Mesenchymal stem cell (in vitro differentiated cells and primary cell): ENCODE results near the gene DNAH8.
A peak's percentile ranks its signal among the peaks of the same experiment; 100 is the strongest.

Experiments
- DNase-seq: peaks from one replicate; pipeline ENCODE4 v3.0.0-alpha.2; 2013
- H2AFZ ChIP-seq: one replicate; pipeline ENCODE4 v1.6.1; 2013; ENCODE audit warnings: low read depth, mild to moderate bottlenecking, control low read depth, inconsistent platforms, low read length, moderate library complexity
- H2AK5ac ChIP-seq: 2 replicates; pipeline ENCODE4 v1.6.1; 2013; ENCODE audit warnings: low read length, moderate library complexity, mild to moderate bottlenecking, inconsistent platforms; ENCODE audit not compliant: severe bottlenecking
- H2BK120ac ChIP-seq: one replicate; pipeline ENCODE4 v1.6.1; 2013; ENCODE audit warnings: low read depth, mild to moderate bottlenecking, inconsistent platforms, low read length, moderate library complexity
- H2BK12ac ChIP-seq, 2 experiments: one replicate each; pipeline ENCODE4 v1.6.1; 2013; ENCODE audit warnings: inconsistent platforms in 2 of 2, low read length in 2 of 2, mild to moderate bottlenecking in 2 of 2, moderate library complexity in 2 of 2, control low read depth in 1 of 2
- H2BK15ac ChIP-seq: one replicate; pipeline ENCODE4 v1.6.1; 2013; ENCODE audit warnings: mild to moderate bottlenecking, low read depth, inconsistent platforms; ENCODE audit not compliant: poor library complexity, severe bottlenecking
- H2BK5ac ChIP-seq: 2 replicates; pipeline ENCODE4 v1.6.1; 2013; ENCODE audit warnings: low read depth, mild to moderate bottlenecking, low read length, control low read depth, inconsistent platforms; ENCODE audit not compliant: poor library complexity, severe bottlenecking
- H3K14ac ChIP-seq, 2 experiments: one replicate each; pipeline ENCODE4 v1.6.1; 2013; ENCODE audit warnings: inconsistent platforms in 2 of 2, low read length in 2 of 2, control low read depth in 1 of 2, mild to moderate bottlenecking in 1 of 2, moderate library complexity in 1 of 2
- H3K18ac ChIP-seq, 2 experiments: one replicate each; pipeline ENCODE4 v1.6.1; 2013; ENCODE audit warnings: inconsistent platforms in 2 of 2, low read length in 2 of 2, control low read depth in 1 of 2, low read depth in 1 of 2, mild to moderate bottlenecking in 1 of 2
- H3K23ac ChIP-seq, 2 experiments: one replicate each; pipeline ENCODE4 v1.6.1; 2013; ENCODE audit warnings: inconsistent platforms in 2 of 2, low read length in 2 of 2, mild to moderate bottlenecking in 2 of 2, moderate library complexity in 2 of 2, control low read depth in 1 of 2
- H3K27ac ChIP-seq: 2 replicates; pipeline ENCODE4 v1.5.1; 2013; ENCODE audit warnings: mild to moderate bottlenecking, moderate library complexity, low read length, control low read depth, inconsistent platforms; ENCODE audit not compliant: poor library complexity, severe bottlenecking
- H3K27me3 ChIP-seq, 2 experiments: 2 replicates each; pipeline versions ENCODE4 v1.6.1 to v1.7.0; 2013; ENCODE audit warnings: low read length in 2 of 2, mild to moderate bottlenecking in 2 of 2, moderate library complexity in 2 of 2, control low read depth in 1 of 2, inconsistent platforms in 1 of 2; ENCODE audit not compliant: control insufficient read depth in 1 of 2, insufficient read depth in 1 of 2
- H3K36me3 ChIP-seq, 2 experiments: 2 replicates each; pipeline versions ENCODE4 v1.6.1 to v1.7.0; 2013; ENCODE audit warnings: low read length in 2 of 2, control low read depth in 1 of 2, inconsistent platforms in 1 of 2, low read depth in 1 of 2, mild to moderate bottlenecking in 1 of 2; ENCODE audit not compliant: insufficient read depth in 2 of 2, control insufficient read depth in 1 of 2
- H3K4ac ChIP-seq, 2 experiments: one replicate each; pipeline ENCODE4 v1.6.1; 2013; ENCODE audit warnings: inconsistent platforms in 2 of 2, low read length in 2 of 2, mild to moderate bottlenecking in 2 of 2, moderate library complexity in 2 of 2, control low read depth in 1 of 2, low read depth in 1 of 2
- H3K4me1 ChIP-seq: 2 replicates; pipeline ENCODE4 v1.6.1; 2013; ENCODE audit warnings: low read depth, low read length, control low read depth; ENCODE audit not compliant: control insufficient read depth, insufficient read depth
- H3K4me2 ChIP-seq: 2 replicates; pipeline ENCODE4 v1.6.1; 2013; ENCODE audit warnings: low read length, mild to moderate bottlenecking, inconsistent platforms; ENCODE audit not compliant: poor library complexity, severe bottlenecking
- H3K4me3 ChIP-seq, 2 experiments: 2 replicates each; pipeline versions ENCODE4 v1.5.1 to v1.7.0; 2013; ENCODE audit warnings: low read length in 2 of 2, mild to moderate bottlenecking in 2 of 2, control low read depth in 1 of 2, low read depth in 1 of 2; ENCODE audit not compliant: insufficient read depth in 1 of 2
- H3K79me1 ChIP-seq: replicated peaks from 2 replicates; pipeline ENCODE4 v1.6.1; 2013; ENCODE audit warnings: mild to moderate bottlenecking, control low read depth, low read length, inconsistent platforms; ENCODE audit not compliant: poor library complexity, severe bottlenecking
- H3K9ac ChIP-seq: 2 replicates; pipeline ENCODE4 v1.7.0; 2013; ENCODE audit warnings: mild to moderate bottlenecking, low read length, moderate library complexity
- H3K9me3 ChIP-seq: 2 replicates; pipeline ENCODE4 v1.7.0; 2013; ENCODE audit warnings: mild to moderate bottlenecking, low read length; ENCODE audit not compliant: control insufficient read depth
- H4K8ac ChIP-seq: one replicate; pipeline ENCODE4 v1.6.1; 2013; ENCODE audit warnings: inconsistent platforms, mild to moderate bottlenecking, low read length, moderate library complexity
- H4K91ac ChIP-seq: one replicate; pipeline ENCODE4 v1.6.1; 2013; ENCODE audit warnings: mild to moderate bottlenecking, low read length, inconsistent platforms
- WGBS: methylation state at CpG from one replicate; pipeline ENCODE4 v1.1.7; 2013; ENCODE audit warnings: mixed read lengths; 5-methylcytosine and 5-hydroxymethylcytosine counted together

Gene DNAH8

GRCh38 chr6:38976801-38977500, 261.8 kb downstream of the DNAH8 start:
- no peaks in the 10 kb centered on the region for H3K4me1 ChIP-seq
- peaks cover 12 to 61% of the 10 kb centered on the region in 2 experiments for H3K27me3 ChIP-seq
- no peak overlapping the region for H2BK15ac ChIP-seq
- no peaks in the 10 kb centered on the region for H3K36me3 ChIP-seq
- H3K9me3 ChIP-seq: no peaks in the 10 kb centered on the region
- no peaks in the 10 kb centered on the region for H3K79me1 ChIP-seq
- no peak overlapping the region for H2BK120ac ChIP-seq
- no peak overlapping the region for H3K27ac ChIP-seq
- H3K4me2 ChIP-seq: no peak overlapping the region
- H2BK5ac ChIP-seq: no peak overlapping the region
- H3K18ac ChIP-seq: no peak overlapping the region
- peak overlapping the region; percentile 27 for H2AFZ ChIP-seq
- no peak overlapping the region for H2AK5ac ChIP-seq
- H3K9ac ChIP-seq: no peak overlapping the region
- no peak overlapping the region for H3K23ac ChIP-seq
- no peak for DNase-seq
- no peak overlapping the region for H4K8ac ChIP-seq
- peak overlapping the region in 1 of 2 experiments; percentile 18 for H3K14ac ChIP-seq
- H2BK12ac ChIP-seq: no peak overlapping the region
- WGBS: 69% methylated on average over 4 of the region's 6 CpGs
- H3K4ac ChIP-seq: no peak overlapping the region
- no peak overlapping the region for H3K4me3 ChIP-seq
- H4K91ac ChIP-seq: no peak overlapping the region

DNA sequence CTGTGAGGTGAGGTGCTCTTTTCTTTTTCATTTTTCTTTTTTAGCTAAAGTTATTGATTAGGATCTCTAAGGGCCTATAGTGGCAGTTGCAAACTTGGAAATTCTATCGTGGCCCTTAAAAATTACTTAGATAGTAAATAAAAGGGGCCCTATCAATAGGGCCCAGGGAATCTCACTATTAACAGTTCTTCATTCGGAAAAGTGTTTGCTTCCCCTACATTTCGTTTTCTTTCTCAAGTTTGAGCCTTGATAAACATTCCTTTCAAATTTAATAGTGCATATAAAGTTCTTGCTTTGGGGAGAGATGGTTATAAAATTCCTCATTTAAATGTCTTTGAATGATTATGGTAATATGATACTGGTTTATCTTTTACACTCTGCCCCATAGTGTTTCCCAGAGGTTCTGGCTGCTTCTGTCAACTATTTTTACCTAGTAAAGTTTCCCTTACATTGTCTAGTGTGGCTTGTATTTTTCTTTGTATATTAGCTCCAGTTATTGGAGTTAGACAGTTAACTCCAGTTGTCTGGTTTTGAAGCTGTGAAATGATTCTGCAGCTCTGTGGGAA, 263.1 kb downstream of the DNAH8 start:
- Histone ChIP-seq H3K4me2 (no peak overlapping the region), H4K8ac (no peak overlapping the region), H3K27ac (no peak overlapping the region), H4K91ac (no peak overlapping the region), H3K36me3 (no peaks in the 10 kb centered on the region), H2BK12ac (no peak overlapping the region), H3K14ac (no peak overlapping the region), H2BK5ac (no peak overlapping the region), H3K9me3 (no peaks in the 10 kb centered on the region), H2BK15ac (no peak overlapping the region), H2AK5ac (no peak overlapping the region), H3K4me1 (no peaks in the 10 kb centered on the region), H3K23ac (no peak overlapping the region), H3K79me1 (no peaks in the 10 kb centered on the region), H2BK120ac (no peak overlapping the region), H3K27me3 (peaks cover 12 to 74% of the 10 kb centered on the region in 2 experiments), H3K18ac (no peak overlapping the region), H3K9ac (no peak overlapping the region), H3K4me3 (no peak overlapping the region), H2AFZ (no peak overlapping the region), H3K4ac (no peak overlapping the region)
- DNase-seq: no peak
- 64% methylated on average over 3 of the region's 3 CpGs for WGBS

DNA sequence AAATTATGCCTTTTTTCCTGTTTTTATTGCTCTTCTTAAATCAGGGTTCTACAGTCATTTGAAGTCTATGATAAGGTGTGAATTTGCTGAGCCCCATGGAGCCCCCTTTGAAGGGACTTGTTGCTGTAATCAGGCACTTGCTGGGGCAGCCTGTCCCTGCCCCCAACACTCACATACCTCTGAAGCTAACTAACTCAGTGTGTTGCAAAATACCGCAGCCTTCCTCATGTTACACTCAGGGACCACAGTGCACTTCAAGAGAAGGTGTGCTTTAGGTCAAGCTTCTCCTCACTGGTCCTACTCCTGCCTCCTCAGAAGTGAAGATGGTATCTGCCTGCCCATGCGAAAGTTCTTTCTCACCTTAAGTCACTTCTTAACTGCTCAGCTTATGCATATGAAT, 267.4 kb downstream of the DNAH8 start:
- no peak overlapping the region for H2BK12ac ChIP-seq
- H3K27me3 ChIP-seq: peaks cover 7 to 84% of the 10 kb centered on the region in 2 experiments
- no peak overlapping the region for H2AFZ ChIP-seq
- H3K27ac ChIP-seq: no peak overlapping the region
- no peak overlapping the region for H3K14ac ChIP-seq
- H3K79me1 ChIP-seq: no peaks in the 10 kb centered on the region
- no peak overlapping the region for H3K23ac ChIP-seq
- no peak overlapping the region for H4K8ac ChIP-seq
- no peaks in the 10 kb centered on the region for H3K36me3 ChIP-seq
- H3K4me1 ChIP-seq: no peaks in the 10 kb centered on the region
- H3K9ac ChIP-seq: no peak overlapping the region
- H3K4me2 ChIP-seq: no peak overlapping the region
- no peaks in the 10 kb centered on the region for H3K9me3 ChIP-seq
- H2BK120ac ChIP-seq: no peak overlapping the region
- no peak for DNase-seq
- H3K4me3 ChIP-seq: no peak overlapping the region
- H2BK5ac ChIP-seq: no peak overlapping the region
- WGBS: 67% methylated on average over 2 of the region's 2 CpGs
- H2BK15ac ChIP-seq: no peak overlapping the region
- no peak overlapping the region for H3K4ac ChIP-seq
- no peak overlapping the region for H3K18ac ChIP-seq
- no peak overlapping the region for H2AK5ac ChIP-seq
- no peak overlapping the region for H4K91ac ChIP-seq

GRCh38 chr6:38984723-38985122, 269.6 kb downstream of the DNAH8 start:
- no peak overlapping the region for H3K27ac ChIP-seq
- H3K23ac ChIP-seq: no peak overlapping the region
- H3K36me3 ChIP-seq: no peaks in the 10 kb centered on the region
- H3K4me2 ChIP-seq: no peak overlapping the region
- H3K14ac ChIP-seq: no peak overlapping the region
- H3K18ac ChIP-seq: no peak overlapping the region
- H2BK120ac ChIP-seq: no peak overlapping the region
- no peaks in the 10 kb centered on the region for H3K4me1 ChIP-seq
- no peak overlapping the region for H2AFZ ChIP-seq
- H3K4me3 ChIP-seq: no peak overlapping the region
- WGBS: 96% methylated on average over 2 of the region's 3 CpGs
- H2AK5ac ChIP-seq: no peak overlapping the region
- H2BK12ac ChIP-seq: no peak overlapping the region
- H3K9me3 ChIP-seq: no peaks in the 10 kb centered on the region
- H3K79me1 ChIP-seq: no peaks in the 10 kb centered on the region
- no peak overlapping the region for H3K4ac ChIP-seq
- no peak overlapping the region for H2BK5ac ChIP-seq
- no peak for DNase-seq
- peaks cover 3 to 81% of the 10 kb centered on the region in 2 experiments for H3K27me3 ChIP-seq
- no peak overlapping the region for H4K91ac ChIP-seq
- H4K8ac ChIP-seq: no peak overlapping the region
- no peak overlapping the region for H3K9ac ChIP-seq
- no peak overlapping the region for H2BK15ac ChIP-seq
